A549 (cell line): Measurements from ENCODE around the gene MIA3.

ENCODE experiments used
- CTCF ChIP-seq: fragments of >200 bp; sonication (Bioruptor Twin); formaldehyde crosslinking; IDR thresholded peaks from 3 replicates; pipeline ENCODE4 v1.5.1; 2016
- JUNB ChIP-seq: fragments of >200 bp; sonication (Bioruptor Twin); formaldehyde crosslinking; IDR thresholded peaks from 2 replicates; pipeline ENCODE4 v1.6.1; 2016
- KDM5A ChIP-seq: fragments of 200-600 bp; sonication (generic); IDR thresholded peaks from 2 replicates; pipeline ENCODE4 v1.6.1; 2016; ENCODE audit warnings: antibody characterized with exemption, mild to moderate bottlenecking
- POLR2A ChIP-seq: IDR thresholded peaks from 2 replicates; pipeline ENCODE4 v1.6.1; 2012; ENCODE audit warnings: mild to moderate bottlenecking, low read length
- TF ChIP-seq, protein P1 (sequence below): fragments of 200-600 bp; sonication (generic); IDR thresholded peaks from 2 replicates; pipeline ENCODE4 v1.6.1; 2016; ENCODE audit warnings: antibody characterized with exemption, mild to moderate bottlenecking, moderate library complexity

DNA sequence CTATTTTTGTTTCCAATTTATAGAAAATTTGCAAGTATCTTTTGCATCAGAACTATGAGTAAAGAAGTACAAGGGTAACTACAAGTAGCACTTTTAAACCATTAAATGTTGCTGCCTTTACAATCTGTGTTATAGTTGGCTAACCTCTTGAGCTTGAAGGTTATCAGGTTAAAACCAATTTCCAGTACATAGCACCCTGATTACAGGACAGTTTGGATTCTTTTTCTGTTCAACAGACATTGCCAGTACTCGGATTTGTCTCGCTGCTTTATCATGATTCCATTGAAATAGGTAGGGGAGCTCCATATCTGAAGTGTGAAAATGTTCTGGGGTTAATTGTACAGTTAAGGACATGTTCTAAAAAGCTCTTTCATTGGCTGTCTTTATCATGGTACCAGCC, 40.0 kb downstream of the MIA3 start:
- TF ChIP-seq, protein P1, sequence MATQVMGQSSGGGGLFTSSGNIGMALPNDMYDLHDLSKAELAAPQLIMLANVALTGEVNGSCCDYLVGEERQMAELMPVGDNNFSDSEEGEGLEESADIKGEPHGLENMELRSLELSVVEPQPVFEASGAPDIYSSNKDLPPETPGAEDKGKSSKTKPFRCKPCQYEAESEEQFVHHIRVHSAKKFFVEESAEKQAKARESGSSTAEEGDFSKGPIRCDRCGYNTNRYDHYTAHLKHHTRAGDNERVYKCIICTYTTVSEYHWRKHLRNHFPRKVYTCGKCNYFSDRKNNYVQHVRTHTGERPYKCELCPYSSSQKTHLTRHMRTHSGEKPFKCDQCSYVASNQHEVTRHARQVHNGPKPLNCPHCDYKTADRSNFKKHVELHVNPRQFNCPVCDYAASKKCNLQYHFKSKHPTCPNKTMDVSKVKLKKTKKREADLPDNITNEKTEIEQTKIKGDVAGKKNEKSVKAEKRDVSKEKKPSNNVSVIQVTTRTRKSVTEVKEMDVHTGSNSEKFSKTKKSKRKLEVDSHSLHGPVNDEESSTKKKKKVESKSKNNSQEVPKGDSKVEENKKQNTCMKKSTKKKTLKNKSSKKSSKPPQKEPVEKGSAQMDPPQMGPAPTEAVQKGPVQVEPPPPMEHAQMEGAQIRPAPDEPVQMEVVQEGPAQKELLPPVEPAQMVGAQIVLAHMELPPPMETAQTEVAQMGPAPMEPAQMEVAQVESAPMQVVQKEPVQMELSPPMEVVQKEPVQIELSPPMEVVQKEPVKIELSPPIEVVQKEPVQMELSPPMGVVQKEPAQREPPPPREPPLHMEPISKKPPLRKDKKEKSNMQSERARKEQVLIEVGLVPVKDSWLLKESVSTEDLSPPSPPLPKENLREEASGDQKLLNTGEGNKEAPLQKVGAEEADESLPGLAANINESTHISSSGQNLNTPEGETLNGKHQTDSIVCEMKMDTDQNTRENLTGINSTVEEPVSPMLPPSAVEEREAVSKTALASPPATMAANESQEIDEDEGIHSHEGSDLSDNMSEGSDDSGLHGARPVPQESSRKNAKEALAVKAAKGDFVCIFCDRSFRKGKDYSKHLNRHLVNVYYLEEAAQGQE, result no peak
- TF ChIP-seq POLR2A (no peak), CTCF (no peak), JUNB (no peak), KDM5A (no peak)
